Kidney (tissue), 14 donors: Measurements from ENCODE around the gene SFT2D3. TPM values are rescaled to one million over a fixed set of nuclear protein-coding genes. Genes with fewer than 3 reads are reported as not detected.

ENCODE experiments used
- DNase-seq, 5 donors: peaks; one replicate each; pipeline ENCODE4 v3.0.0-alpha.2; 2013 to 2020
- FAIRE-seq: peaks from 2 replicates; lab custom pipeline; 2012; peaks lifted over from hg19 to GRCh38; lab: Jason Lieb, UNC
- H3K27ac ChIP-seq, 2 donors: one replicate each; pipeline ENCODE4 v1.7.0; 2013; ENCODE audit warnings: low read depth in 2 of 2, low read length in 2 of 2, inconsistent platforms in 1 of 2
- H3K27me3 ChIP-seq: one replicate; pipeline ENCODE4 v1.7.1; 2013; ENCODE audit warnings: low read length, inconsistent platforms; ENCODE audit not compliant: control insufficient read depth, insufficient read depth
- H3K36me3 ChIP-seq, 3 donors: one replicate each; pipeline versions ENCODE4 v1.7.0 to v1.7.1; 2013; ENCODE audit warnings: low read length in 3 of 3, control low read depth in 1 of 3, inconsistent platforms in 1 of 3; ENCODE audit not compliant: insufficient read depth in 3 of 3, control insufficient read depth in 2 of 3
- H3K4me1 ChIP-seq, 3 donors: one replicate each; pipeline versions ENCODE4 v1.7.0 to v1.7.1; 2013; ENCODE audit warnings: low read length in 3 of 3, inconsistent platforms in 1 of 3, low read depth in 1 of 3; ENCODE audit not compliant: control insufficient read depth in 2 of 3, insufficient read depth in 2 of 3
- H3K4me3 ChIP-seq, 3 donors: one replicate each; pipeline versions ENCODE4 v1.7.0 to v1.8.1; 2013; ENCODE audit warnings: low read length in 3 of 3, control low read depth in 1 of 3, inconsistent platforms in 1 of 3
- H3K9ac ChIP-seq, 3 donors: one replicate each; pipeline versions ENCODE4 v1.7.0 to v1.7.1; 2013; ENCODE audit warnings: low read length in 3 of 3, control low read depth in 1 of 3, inconsistent platforms in 1 of 3
- H3K9me3 ChIP-seq, 3 donors: one replicate each; pipeline versions ENCODE4 v1.7.0 to v1.7.1; 2013; ENCODE audit warnings: low read length in 3 of 3, control low read depth in 1 of 3, inconsistent platforms in 1 of 3; ENCODE audit not compliant: control insufficient read depth in 2 of 3, insufficient read depth in 1 of 3
- CTCF ChIP-seq: IDR thresholded peaks from 3 replicates; pipeline ENCODE4 v1.5.1; 2012; ENCODE audit warnings: mild to moderate bottlenecking, moderate library complexity, borderline replicate concordance; ENCODE audit not compliant: insufficient read depth; ENCODE audit errors: extremely low read depth
- intact Hi-C: fragments of 100-400 bp; cut with DNase I; formaldehyde crosslinking; loops from one replicate; pipeline ENCODE4 v1.11.1; 2022
- polyA plus RNA-seq: library from polyadenylated mRNA; stranded (reverse); fragments of 350-450 nt; fragmentation: Illumina TruSeq; extraction: RNeasy Lipid Tissue Mini Kit (QIAGEN cat#74804); gene quantifications from one replicate; pipeline ENCODE4 v1.2.3, GENCODE V29; 2014; ENCODE audit warnings: low read depth, low replicate concordance; ENCODE audit not compliant: insufficient read depth
- total RNA-seq: library from RNA; stranded (reverse); fragmentation: NEBNext Ultra II Directional; extraction: Animal tissue kit (Norgen Biotek cat#: 25700); gene quantifications from one replicate; pipeline ENCODE4 v1.2.1, GENCODE V29; 2021
- donor health status: control.
- donor health status: control.
- donor health status: control.
- donor health status: control.
- donor health status: control.
- donor health status: DM: yes; HTN: yes; CAD: no.
- donor health status: Normal renal cell carcinoma (clear cell type).

Gene SFT2D3
- total and polyA plus RNA-seq, 2 donors from 2014 or later, result 5.1 to 9.3 TPM

- no peak overlapping the region for H3K4me3 ChIP-seq
- no peaks in the 10 kb centered on the region for H3K9me3 ChIP-seq
- FAIRE-seq, result no peak
- intact Hi-C loops, result no loop called here
- H3K36me3 ChIP-seq, result no peaks in the 10 kb centered on the region
- TF ChIP-seq CTCF, result no peak
- no peaks in the 10 kb centered on the region for H3K27me3 ChIP-seq
- peaks cover 0 to 8% (median 0%) of the 10 kb centered on the region in 3 donors for H3K4me1 ChIP-seq
- no peak overlapping the region for H3K9ac ChIP-seq
- H3K27ac ChIP-seq, result no peak overlapping the region
- DNase-seq, result no peak
Measured at GRCh38 chr2:127683056-127683455, 18.2 kb upstream of the SFT2D3 start.

GRCh38 chr2:127683757-127684156, 17.5 kb upstream of the SFT2D3 start:
- no peak overlapping the region for H3K27ac ChIP-seq
- DNase-seq (no peak), FAIRE-seq (no peak)
- TF ChIP-seq CTCF, result no peak
- H3K4me3 ChIP-seq, result no peak overlapping the region
- H3K36me3 ChIP-seq, result no peaks in the 10 kb centered on the region
- H3K27me3 ChIP-seq, result no peaks in the 10 kb centered on the region
- peaks cover 0 to 2% (median 0%) of the 10 kb centered on the region in 3 donors for H3K9me3 ChIP-seq
- intact Hi-C loops, result no loop called here
- H3K9ac ChIP-seq, result no peak overlapping the region
- peaks cover 0 to 8% (median 0%) of the 10 kb centered on the region in 3 donors for H3K4me1 ChIP-seq

GRCh38 chr2:127685410-127686080, 15.8 kb upstream of the SFT2D3 start:
- FAIRE-seq, result no peak
- H3K9ac ChIP-seq, result no peak overlapping the region

More at GRCh38 chr2:127685410-127686080, 15.8 kb upstream of the SFT2D3 start:
- Histone ChIP-seq H3K36me3 (no peaks in the 10 kb centered on the region), H3K27ac (no peak overlapping the region), H3K9me3 (peaks cover 0 to 3% (median 0%) of the 10 kb centered on the region in 3 donors), H3K4me3 (no peak overlapping the region), H3K27me3 (no peaks in the 10 kb centered on the region), H3K4me1 (peaks cover 0 to 2% (median 0%) of the 10 kb centered on the region in 3 donors)
- intact Hi-C loops, result no loop called here
- no peak for DNase-seq
- no peak for TF ChIP-seq CTCF
